Activated CD8-positive, alpha-beta T cell treated with anti-CD3 and anti-CD28 coated beads, Interleukin-2, amount 10 ng/mL, durations not matched to agents 7 days and 5 days (primary cell): ENCODE measurements around the gene TAS2R42. TPM values are rescaled to one million over a fixed set of nuclear protein-coding genes. Genes with fewer than 3 reads are reported as not detected.

Experiments used
- ATAC-seq: fragments of 150-1000 bp; cut with Tn5 transposase; one replicate; pipeline ENCODE4 v1.10.0; 2021; ENCODE audit warnings: moderate library complexity
- CTCF ChIA-PET: fragments of 350-600 bp; sonication (Branson Sonifier 250); formaldehyde crosslinking; loops from one replicate; lab custom pipeline; 2021; ENCODE audit warnings: antibody characterized with exemption; lab: Charles Lee
- POLR2A ChIA-PET: fragments of 350-600 bp; sonication (Branson Sonifier 250); formaldehyde crosslinking; loops from one replicate; lab custom pipeline; 2021; ENCODE audit warnings: antibody characterized with exemption; lab: Charles Lee
- DNase-seq: peaks from one replicate; pipeline ENCODE4 v3.0.0-alpha.2; 2020
- H3K27ac Mint-ChIP-seq: one replicate; pipeline ENCODE4 v1.8.0; 2021; ENCODE audit warnings: mild to moderate bottlenecking, mixed read lengths
- H3K27me3 Mint-ChIP-seq: one replicate; pipeline ENCODE4 v1.8.0; 2021; ENCODE audit warnings: low read depth, mixed read lengths
- H3K36me3 Mint-ChIP-seq: one replicate; pipeline ENCODE4 v1.8.0; 2021; ENCODE audit warnings: low read depth, mixed read lengths
- H3K4me1 Mint-ChIP-seq: one replicate; pipeline ENCODE4 v1.8.0; 2021; ENCODE audit warnings: low read depth, mixed read lengths
- H3K4me3 Mint-ChIP-seq: one replicate; pipeline ENCODE4 v1.8.0; 2021; ENCODE audit warnings: mild to moderate bottlenecking, mixed read lengths
- H3K9me3 Mint-ChIP-seq: one replicate; pipeline ENCODE4 v1.8.0; 2022; ENCODE audit warnings: mixed read lengths; ENCODE audit not compliant: insufficient read depth
- total RNA-seq, 2 experiments: library from RNA; stranded (reverse); gene quantifications; one replicate each; pipeline ENCODE4 v1.2.3, GENCODE V29; 2021

TAS2R42 gene
- total RNA-seq, 2 experiments from 2014 or later: not detected

DNA sequence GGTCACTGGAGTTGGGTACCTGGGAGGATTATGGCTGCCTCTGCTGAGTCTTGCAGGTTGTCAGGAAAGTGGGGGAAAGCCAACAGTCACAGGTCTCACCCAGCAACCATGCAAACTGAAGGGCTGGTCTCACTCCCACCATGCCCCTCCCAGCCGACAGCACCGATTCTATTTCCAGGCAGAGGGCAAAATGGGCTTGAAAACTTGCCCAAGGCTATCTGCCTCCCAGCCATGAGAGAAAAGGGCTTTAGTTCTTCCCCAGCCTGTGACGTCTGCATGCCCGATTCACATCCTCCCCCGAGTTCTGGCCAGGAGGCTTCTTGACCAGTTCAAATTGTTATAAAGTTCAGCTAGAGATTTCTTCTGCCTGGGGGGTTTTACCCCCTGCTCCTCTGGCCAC, 42.4 kb downstream of the TAS2R42 start:
- H3K4me1 Mint-ChIP-seq: no peaks in the 10 kb centered on the region
- POLR2A ChIA-PET: interaction anchor here (1.2 kb wide), 1 partner anchor 27 kb away, joined by 3 read pairs; the partner anchor contains the start of gene SMIM10L1
- H3K27me3 Mint-ChIP-seq: no peaks in the 10 kb centered on the region
- DNase-seq (no peak), ATAC-seq (no peak)
- H3K27ac Mint-ChIP-seq: no peak overlapping the region
- peaks cover 16% of the 10 kb centered on the region for H3K9me3 Mint-ChIP-seq
- peaks cover 51% of the 10 kb centered on the region for H3K36me3 Mint-ChIP-seq
- CTCF ChIA-PET: no interaction called here
- H3K4me3 Mint-ChIP-seq: no peak overlapping the region

DNA sequence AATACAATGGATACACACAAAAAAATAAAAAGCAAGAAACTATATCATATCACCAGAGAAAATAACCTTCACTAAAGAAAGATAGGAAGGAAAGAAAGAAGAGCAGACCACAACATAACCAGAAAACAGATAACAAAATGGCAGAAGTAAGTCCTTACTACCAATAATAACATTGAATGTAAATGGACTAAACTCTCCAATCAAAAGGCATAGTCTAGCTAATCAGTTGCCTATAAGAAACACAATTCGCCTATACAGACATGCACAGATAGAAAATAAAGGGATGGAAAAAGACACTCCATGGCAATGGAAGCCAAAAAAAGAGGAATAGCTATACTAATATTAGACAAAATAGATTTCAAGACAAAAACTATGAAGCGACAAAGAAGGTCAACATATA, 43.4 kb downstream of the TAS2R42 start:
- Mint-ChIP-seq H3K4me1 (no peaks in the 10 kb centered on the region), H3K27me3 (no peaks in the 10 kb centered on the region), H3K27ac (no peak overlapping the region), H3K9me3 (peaks cover 16% of the 10 kb centered on the region), H3K4me3 (no peak overlapping the region), H3K36me3 (peaks cover 48% of the 10 kb centered on the region)
- POLR2A ChIA-PET: interaction anchor here (1.3 kb wide), 1 partner anchor 28 kb away, joined by 6 read pairs; the partner anchor contains the start of gene SMIM10L1
- CTCF ChIA-PET: no interaction called here
- no peak for ATAC-seq
- DNase-seq: no peak

DNA sequence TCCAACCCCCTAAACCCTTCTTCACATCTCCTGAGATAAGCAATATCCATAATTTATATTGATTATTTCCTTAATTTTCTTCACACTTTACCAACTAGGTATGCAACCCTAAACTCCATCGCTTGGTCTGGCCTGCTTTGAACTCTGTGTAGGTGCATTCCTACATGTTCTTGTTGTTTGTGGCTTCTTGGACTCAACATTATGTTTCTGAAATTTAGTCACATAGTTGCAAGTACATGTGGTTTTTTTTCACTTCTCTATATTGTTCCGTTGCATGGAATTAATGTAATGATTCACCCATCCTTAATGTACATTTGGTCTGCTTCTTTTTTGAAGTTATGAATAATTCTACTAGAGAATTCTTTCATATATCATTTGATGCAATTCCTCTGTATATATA, 50.7 kb downstream of the TAS2R42 start:
- H3K9me3 Mint-ChIP-seq: no peaks in the 10 kb centered on the region
- no peak overlapping the region for H3K27ac Mint-ChIP-seq
- POLR2A ChIA-PET: no interaction called here
- DNase-seq (no peak), ATAC-seq (no peak)
- CTCF ChIA-PET: no interaction called here
- peaks cover 22% of the 10 kb centered on the region for H3K36me3 Mint-ChIP-seq
- no peaks in the 10 kb centered on the region for H3K4me1 Mint-ChIP-seq
- no peaks in the 10 kb centered on the region for H3K27me3 Mint-ChIP-seq
- H3K4me3 Mint-ChIP-seq: no peak overlapping the region

Other genes with a start within 250 kb of the TAS2R42 start
- gene TAS2R14, start 247.7 kb downstream of the TAS2R42 start, total RNA-seq: 1 to 10 TPM; 2.1 to 2.4 TPM
- 1 to 10 TPM in 1 of 2 experiments, under 1 TPM in 1; 0.95 to 1.4 TPM for gene TAS2R50, start 200.0 kb downstream of the TAS2R42 start, total RNA-seq
- 1 to 10 TPM; 1.9 to 2.2 TPM for gene TAS2R20, start 188.6 kb downstream of the TAS2R42 start, total RNA-seq
- 1 to 10 TPM; 1.9 to 2.1 TPM for gene TAS2R19, start 164.3 kb downstream of the TAS2R42 start, total RNA-seq
- 1 to 10 TPM; 2.2 to 3.0 TPM for gene TAS2R31, start 155.5 kb downstream of the TAS2R42 start, total RNA-seq
- gene TAS2R46, start 124.6 kb downstream of the TAS2R42 start, total RNA-seq: 1 to 10 TPM; 1.4 to 1.5 TPM
- 1 to 10 TPM in 1 of 2 experiments, under 1 TPM in 1; 0.73 to 1.1 TPM for gene TAS2R43, start 94.6 kb downstream of the TAS2R42 start, total RNA-seq
- 1 to 10 TPM; 3.2 to 3.5 TPM for gene TAS2R30, start 52.3 kb downstream of the TAS2R42 start, total RNA-seq
- gene SMIM10L1, start 15.7 kb downstream of the TAS2R42 start, total RNA-seq: 1 to 10 TPM; 8.9 to 9.5 TPM
- gene PRB3, start 82.8 kb upstream of the TAS2R42 start, total RNA-seq: not detected
- gene PRB4, start 123.5 kb upstream of the TAS2R42 start, total RNA-seq: not detected
- gene PRB2, start 208.6 kb upstream of the TAS2R42 start, total RNA-seq: not detected